Activated T-cell treated with anti-CD3 and anti-CD28 coated beads for 24 hours (primary cell): ENCODE measurements around the gene TMPRSS7.
"Not testable (repeated sequence)": the region's sequence is repeated elsewhere in the genome, so short reads cannot be mapped to it uniquely, and the experiment has no call there.

ENCODE experiments used
- DNase-seq: peaks from one replicate; pipeline ENCODE4 v3.0.0-alpha.2; 2020; ENCODE audit warnings: low read depth

The TMPRSS7 gene

GRCh38 chr3:112012205-112012992 is 22.1 kb upstream of the TMPRSS7 start:
- no peak for DNase-seq

GRCh38 chr3:112013058-112013783 is 21.3 kb upstream of the TMPRSS7 start:
- DNase-seq = peak; percentile 45

DNA sequence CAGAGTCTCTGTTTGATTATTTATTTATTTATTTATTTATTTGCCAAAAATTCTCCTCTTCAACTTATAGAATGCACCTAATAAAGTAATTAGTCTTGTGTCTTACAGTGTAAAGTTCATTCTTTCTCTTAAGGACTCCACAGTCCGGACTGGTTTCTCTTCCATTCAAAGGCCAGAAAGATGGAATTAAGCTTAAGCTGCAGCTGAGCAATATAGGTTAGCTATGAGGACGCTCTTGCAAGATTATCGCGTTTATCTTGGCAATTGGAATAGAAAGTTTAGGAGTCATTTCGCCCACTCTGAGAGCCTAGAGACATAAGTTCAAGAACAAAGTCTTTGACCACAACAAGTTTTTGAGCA is 20.8 kb upstream of the TMPRSS7 start:
- DNase-seq = no peak

GRCh38 chr3:112017091-112017490 is 17.4 kb upstream of the TMPRSS7 start:
- no peak for DNase-seq

DNA sequence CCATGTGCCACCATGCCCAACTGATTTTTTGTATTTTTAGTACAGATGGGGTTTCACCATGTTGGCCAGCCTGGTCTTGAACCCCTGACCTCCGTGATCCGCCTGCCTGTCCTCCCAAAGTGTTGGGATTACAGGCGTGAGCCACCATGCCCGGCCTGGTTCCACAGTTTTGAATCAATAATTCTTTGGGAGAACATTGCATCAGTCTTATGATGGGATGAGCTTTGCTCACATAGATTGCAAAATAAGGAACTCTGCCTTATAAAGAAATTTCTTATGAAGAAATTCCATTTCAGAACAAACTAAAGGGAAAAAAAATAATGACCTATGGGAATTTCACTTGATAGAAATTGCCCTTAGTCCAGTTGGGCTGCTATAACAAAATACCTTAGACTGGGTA is 15.8 kb upstream of the TMPRSS7 start:
- DNase-seq = no peak

DNA sequence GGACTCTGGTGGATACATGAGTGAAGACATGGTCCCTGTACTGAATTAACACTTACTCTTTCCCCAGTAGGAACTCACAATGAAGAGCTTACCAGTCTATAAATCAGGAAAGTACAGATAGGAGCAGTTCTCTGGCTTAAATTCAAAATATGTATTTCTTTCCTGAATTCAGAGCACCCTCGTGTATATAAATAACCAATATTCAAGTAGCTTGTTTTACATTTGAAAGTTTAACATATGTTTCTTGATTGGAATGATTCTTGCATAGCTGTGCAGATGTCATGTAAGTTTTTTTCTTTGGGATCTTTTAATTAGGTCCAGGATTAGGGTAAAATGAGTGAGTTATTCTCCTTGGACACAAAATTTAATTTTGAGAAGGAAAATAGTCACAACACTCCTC is 14.8 kb upstream of the TMPRSS7 start:
- DNase-seq = no peak

DNA sequence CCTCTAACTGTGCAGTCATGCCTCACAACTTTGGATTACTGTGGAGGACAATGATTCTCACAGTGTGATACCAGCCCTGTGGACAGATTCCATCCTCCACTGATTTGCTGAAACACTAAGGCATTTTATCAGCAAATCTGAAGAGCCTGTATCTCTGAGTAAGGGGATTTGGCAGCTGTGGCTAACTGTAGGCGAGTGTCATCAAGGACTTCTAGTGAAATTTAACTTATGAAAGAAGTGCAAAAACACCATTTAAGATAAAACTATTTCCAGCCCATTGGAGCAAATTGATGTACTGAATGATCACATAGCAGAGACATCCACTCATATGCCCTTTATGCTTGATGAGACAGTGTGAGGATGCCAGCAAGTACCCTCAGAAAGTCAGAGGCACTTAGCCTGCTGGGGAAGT is 13.9 kb upstream of the TMPRSS7 start:
- no peak for DNase-seq

GRCh38 chr3:112027142-112027541 is 7.4 kb upstream of the TMPRSS7 start:
- no peak for DNase-seq

DNA sequence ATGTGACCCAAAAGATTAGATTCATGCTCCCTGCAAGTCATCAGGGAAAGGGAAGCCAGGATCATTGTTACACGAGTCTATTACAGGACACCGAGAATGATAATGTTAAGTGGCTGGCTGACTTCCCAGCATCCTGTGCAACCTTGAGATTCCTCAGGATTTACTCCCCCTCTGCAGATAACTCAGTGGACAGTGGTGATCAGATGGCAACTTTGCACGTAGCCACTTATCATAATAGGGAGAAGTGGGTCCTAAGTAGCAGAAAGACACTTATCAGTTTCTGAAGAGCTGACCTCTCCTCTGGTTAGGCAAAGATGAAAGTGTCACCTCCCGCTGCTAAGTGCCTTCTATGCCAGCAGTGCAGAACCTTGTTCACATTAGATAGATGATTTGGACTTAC is 6.7 kb upstream of the TMPRSS7 start:
- no peak for DNase-seq

GRCh38 chr3:112030901-112031300 is 3.6 kb upstream of the TMPRSS7 start:
- DNase-seq = no peak

DNA sequence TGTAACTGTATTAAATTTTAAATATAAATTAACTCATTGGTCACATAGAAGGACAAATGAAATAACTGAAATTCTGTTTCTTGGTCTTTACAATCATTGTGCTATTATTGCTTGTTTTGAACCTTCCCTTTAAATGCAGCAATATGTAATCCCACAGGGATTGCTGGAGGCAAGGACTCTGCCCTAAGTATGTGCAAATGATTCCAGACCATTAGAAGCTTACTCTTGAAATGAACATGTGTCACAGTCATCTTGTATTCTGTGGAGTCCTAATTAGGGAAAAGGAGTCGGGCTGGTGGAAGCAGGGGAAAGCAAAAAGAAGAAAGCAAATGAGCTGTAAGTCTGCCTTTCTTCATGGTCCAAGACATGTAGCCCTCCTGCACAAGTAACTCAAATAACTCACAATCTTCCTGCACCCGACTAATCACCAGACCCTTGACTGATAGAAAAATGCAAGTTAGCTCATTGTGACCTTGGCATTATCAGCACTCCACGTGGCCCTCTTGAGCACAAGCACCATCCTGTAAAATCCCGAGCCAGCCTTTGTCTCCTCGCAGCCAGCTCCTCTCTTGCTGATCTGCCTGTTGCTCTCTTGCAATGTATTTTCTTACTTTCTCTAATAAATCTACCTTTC is 2.3 kb upstream of the TMPRSS7 start:
- no peak for DNase-seq

- DNase-seq = no peak
Observed at GRCh38 chr3:112035241-112035640, 705 bp downstream of the TMPRSS7 start.

- not testable (repeated sequence) for DNase-seq
Observed at GRCh38 chr3:112037194-112037593, 2.7 kb downstream of the TMPRSS7 start.

GRCh38 chr3:112038863-112039262 is 4.3 kb downstream of the TMPRSS7 start:
- DNase-seq = no peak

DNA sequence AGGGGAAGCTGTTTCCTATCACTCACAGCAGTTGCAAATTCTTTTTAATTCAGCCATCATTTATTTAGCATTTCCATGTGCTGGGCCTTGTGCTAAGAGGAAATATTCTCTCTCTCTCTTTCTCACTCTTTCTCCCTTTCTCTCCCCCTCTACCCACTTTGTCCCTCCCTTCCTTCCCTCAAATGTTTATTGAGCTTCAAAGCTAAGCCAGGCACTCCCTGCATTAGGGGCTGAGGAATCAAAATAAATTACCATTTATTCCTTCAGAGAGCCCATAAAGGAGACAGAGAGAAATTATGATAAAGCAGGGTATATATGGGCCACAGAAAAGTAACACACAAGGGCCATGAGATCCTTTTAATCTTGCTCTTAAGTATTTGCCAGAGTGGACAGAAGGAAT is 6.8 kb downstream of the TMPRSS7 start:
- DNase-seq = no peak

- DNase-seq = no peak
Observed at GRCh38 chr3:112042842-112043280, 8.3 kb downstream of the TMPRSS7 start.

DNA sequence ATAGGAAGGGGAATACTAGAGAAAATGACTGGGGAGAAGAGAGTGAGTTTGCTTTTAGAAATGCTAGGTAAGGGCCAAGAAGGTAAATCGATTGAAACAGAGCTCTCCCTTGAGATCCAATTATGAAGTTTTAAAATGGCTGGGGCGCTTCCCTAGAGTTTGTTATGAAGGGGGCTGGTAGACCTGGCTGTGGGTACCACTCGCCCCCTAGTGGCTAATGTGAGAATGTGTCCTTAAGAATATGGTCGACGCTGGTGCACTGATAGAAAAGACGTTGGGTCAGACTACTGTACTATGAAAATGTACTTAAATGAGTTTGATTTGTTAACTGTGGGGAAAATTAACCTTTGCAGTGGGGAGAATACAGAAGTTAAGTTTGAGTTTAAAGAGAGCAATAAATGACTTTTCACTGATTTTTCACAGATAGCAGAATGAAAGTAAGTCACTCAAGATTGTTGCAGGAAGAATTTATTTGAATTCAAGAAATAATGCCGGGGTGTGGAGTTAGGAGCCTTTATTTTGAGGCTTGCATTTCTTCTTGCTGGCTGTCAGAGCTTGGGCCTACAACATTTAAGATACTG is 9.2 kb downstream of the TMPRSS7 start:
- peak; percentile 25 for DNase-seq

DNA sequence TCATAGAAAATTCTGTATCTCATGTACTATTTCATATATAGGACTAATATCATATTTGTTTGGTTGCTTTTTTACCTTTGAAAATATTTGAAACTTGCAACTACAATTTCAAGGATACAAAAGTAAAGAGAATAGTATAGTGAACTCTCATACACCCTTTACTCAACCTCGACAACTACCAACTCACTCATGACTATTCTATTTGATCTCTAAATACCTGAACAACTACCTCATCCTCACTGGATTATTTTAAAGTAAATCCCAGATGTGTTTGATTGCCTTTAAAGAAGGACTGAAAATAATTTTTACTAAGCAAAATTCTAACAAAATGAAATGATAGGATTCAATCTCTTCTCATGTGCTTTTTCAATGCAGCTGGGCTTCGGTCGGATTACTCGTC is 12.1 kb downstream of the TMPRSS7 start:
- no peak for DNase-seq

DNA sequence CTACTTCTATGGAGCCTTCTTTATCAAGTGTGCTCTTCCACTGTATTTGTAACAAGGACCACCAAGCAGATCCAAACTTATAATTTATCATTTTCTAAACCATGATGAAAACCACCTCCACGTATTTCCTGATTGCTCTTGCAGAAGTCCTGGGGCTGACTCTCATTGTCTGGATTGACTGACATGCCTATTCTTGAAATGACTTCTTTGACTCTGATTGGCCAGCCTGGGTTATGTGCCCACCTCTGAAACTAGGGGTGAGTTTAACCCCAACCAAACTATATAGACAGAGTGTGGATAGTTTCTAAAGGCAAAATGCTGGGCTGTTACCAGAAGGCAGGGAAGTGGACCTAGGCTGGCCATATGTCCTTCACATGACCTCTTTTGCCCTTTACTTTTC is 12.7 kb downstream of the TMPRSS7 start:
- DNase-seq = no peak

GRCh38 chr3:112048911-112049310 is 14.4 kb downstream of the TMPRSS7 start:
- DNase-seq = no peak

GRCh38 chr3:112053229-112053628 is 18.7 kb downstream of the TMPRSS7 start:
- DNase-seq = no peak

DNA sequence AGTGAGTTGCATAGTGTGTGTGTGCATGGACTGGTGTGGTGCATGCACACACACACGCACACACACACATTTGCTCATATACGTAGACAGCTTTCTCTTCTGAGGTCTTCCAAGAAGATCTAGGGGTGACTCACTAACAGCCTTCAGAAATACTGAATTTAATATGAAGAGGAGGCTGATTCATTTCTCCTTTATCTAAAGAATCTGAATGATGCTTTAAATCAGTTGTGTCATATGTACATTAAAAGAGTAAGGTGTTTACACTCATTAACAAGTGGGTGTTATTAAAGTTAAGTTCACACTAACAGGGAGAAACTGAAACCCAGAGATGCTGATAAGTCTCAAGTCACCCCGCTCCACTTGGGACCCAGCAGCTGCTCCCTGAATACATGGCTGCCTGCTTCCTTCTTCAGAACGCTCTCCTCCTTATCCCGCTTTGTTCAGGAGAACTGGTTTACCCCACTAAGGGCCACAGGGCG is 22.0 kb downstream of the TMPRSS7 start:
- DNase-seq = no peak

DNA sequence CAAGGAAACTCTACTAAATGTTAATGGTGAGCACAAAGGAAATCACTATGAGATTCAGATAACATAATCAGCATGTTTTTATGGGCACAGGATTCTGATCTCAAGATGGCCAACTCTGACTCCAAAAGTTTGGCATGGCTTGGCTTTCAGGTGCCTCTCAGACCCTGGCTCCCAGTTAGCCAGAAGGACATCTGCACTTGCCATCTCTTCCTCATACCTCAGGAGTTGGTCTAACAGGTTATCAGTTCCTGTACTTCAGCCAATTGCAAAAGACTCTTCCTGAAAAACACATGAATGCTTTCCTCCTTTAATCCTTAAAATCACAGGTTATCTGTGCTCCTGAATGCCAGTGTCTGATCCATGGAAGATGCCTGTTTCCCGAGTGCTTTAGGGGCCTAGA is 25.0 kb downstream of the TMPRSS7 start:
- DNase-seq = no peak
